ENCODE data around the gene MAP2K3. TPM values are rescaled to one million over a fixed set of nuclear protein-coding genes. Genes with fewer than 3 reads are reported as not detected.

MAP2K3 gene
- total and polyA plus RNA-seq, 2 of the 4 experiments (the other 2 are of a cell fraction) = 23.5 to 82.2 TPM

DNA sequence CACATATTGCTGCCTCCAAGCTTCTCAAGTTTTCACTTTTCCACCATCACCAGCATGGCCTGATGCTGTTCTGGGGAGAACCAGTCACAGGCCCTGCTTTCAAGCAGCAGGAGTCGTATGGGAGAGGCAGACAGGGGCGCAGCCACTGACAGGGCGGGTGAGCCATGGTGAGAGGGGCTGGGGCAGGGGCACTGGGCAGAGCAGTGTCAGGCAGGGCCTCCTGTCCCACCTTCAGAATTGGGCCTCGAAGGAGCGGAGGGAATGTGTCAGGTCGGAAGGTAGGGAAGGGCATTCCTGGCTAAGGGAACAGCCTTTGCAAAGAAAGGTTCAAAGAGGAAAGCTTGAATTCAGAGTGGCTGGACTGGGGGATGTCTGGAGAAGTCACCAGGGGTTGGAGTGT is 4.9 kb upstream of the MAP2K3 start:
- DNase-seq = no peak
- Histone ChIP-seq H3K4me1 (ENCODE audit: control insufficient read depth, insufficient read depth, low read length) (peaks cover 30% of the 10 kb centered on the region), H3K14ac (replicated peaks; ENCODE audit: low read depth, low read length) (no peak overlapping the region), H3K23ac (ENCODE audit: low read depth, low read length) (no peak overlapping the region), H3K4ac (ENCODE audit: low read depth, low read length) (no peak overlapping the region; the same call in 1 of the 2 replicates), H4K20me1 (ENCODE audit: insufficient read depth, low read length) (no peaks in the 10 kb centered on the region), H3K36me3 (ENCODE audit: control insufficient read depth, insufficient read depth, low read length) (no peaks in the 10 kb centered on the region), H3K18ac (ENCODE audit: low read depth, low read length) (no peak overlapping the region), H2AK9ac (replicated peaks; ENCODE audit: low read depth, low read length, poor library complexity) (peak overlapping the region; percentile 93), H3K9ac (ENCODE audit: low read depth, low read length) (no peak overlapping the region), H3K9me1 (ENCODE audit: insufficient read depth, low read length) (peaks cover 19% of the 10 kb centered on the region), H3K27ac (ENCODE audit: insufficient read depth, low read length) (no peak overlapping the region), H4K8ac (ENCODE audit: low read depth in 2 of 2, low read length in 2 of 2) (peak overlapping the region in 1 of 2 experiments; percentile 59; a peak in 1 of 4 replicates), H3K79me1 (ENCODE audit: low read depth in 1 of 2, low read length in 2 of 2) (peaks cover 6 to 35% of the 10 kb centered on the region in 2 experiments; a peak in 3 of 4 replicates), H3K56ac (ENCODE audit: extremely low read depth, insufficient read depth, low read length) (no peak overlapping the region), H2BK20ac (ENCODE audit: low read depth, low read length) (no peak overlapping the region), H2BK5ac (ENCODE audit: low read depth, low read length, poor library complexity, severe bottlenecking) (no peak overlapping the region), H3K9me3 (ENCODE audit: control insufficient read depth, insufficient read depth, low read length) (no peaks in the 10 kb centered on the region), H4K5ac (ENCODE audit: low read depth, low read length) (no peak overlapping the region), H3K27me3 (ENCODE audit: control insufficient read depth, insufficient read depth, low read length) (no peaks in the 10 kb centered on the region), H2BK120ac (ENCODE audit: low read depth, low read length) (peak overlapping the region; percentile 91), H4K91ac (ENCODE audit: insufficient read depth, low read depth, low read length) (no peak overlapping the region; the same call in 1 of the 2 replicates), H2AFZ (replicated peaks; ENCODE audit: low read length, poor library complexity) (peak overlapping the region; percentile 92), H3K4me2 (ENCODE audit: low read depth, low read length) (no peak overlapping the region), H2AK5ac (ENCODE audit: low read depth, low read length) (peak overlapping the region; percentile 45; the same call in 1 of the 2 replicates), H3K4me3 (ENCODE audit: insufficient read depth, low read depth, low read length) (no peak overlapping the region), H2BK15ac (ENCODE audit: low read depth, low read length) (peak overlapping the region; percentile 39; the same call in 1 of the 3 replicates)
- intact Hi-C loops (cut with micrococcal nuclease) (no loop called here), in situ Hi-C loops (cut with MboI; ENCODE audit: low sequenced_read_pairs) (no loop called here), dilution Hi-C loops (cut with HindIII; ENCODE audit: low sequenced_read_pairs, unreplicated experiment) (no loop called here)
- 60% methylated on average over 2 of the region's 6 CpGs; no CpG with 5 or more reads in 1 of the 2 experiments for WGBS, 2 experiments (ENCODE audit: extremely low coverage in 2 of 2, insufficient read length in 1 of 2)
- no TSS peak for BruUV-seq (replicated peaks)
- CTCF ChIA-PET = interaction anchor here (1.1 to 1.2 kb wide), 4 partner anchors 20 to 160 kb away, joined by 3 to 4 read pairs (median 3); no protein-coding TSS in a partner anchor
- no peak for ATAC-seq (ENCODE audit: low read depth)
- no peak for TF ChIP-seq RCOR1 (IDR thresholded peaks at IDR 0.05; ENCODE audit: insufficient replicate concordance, low read length)
- POLR2A ChIA-PET (ENCODE audit: unreplicated experiment) = no interaction called here
